ENCODE data around the gene VAV1. TPM values are rescaled to one million over a fixed set of nuclear protein-coding genes. Genes with fewer than 3 reads are reported as not detected.

VAV1 gene
- total and polyA plus RNA-seq, 10 of the 15 experiments (the other 5 are each of a cell fraction or from before 2014, with no cell fraction given) = 1.6 to 76.8 (median 40.7) TPM

GRCh38 chr19:6778386-6778785, 5.9 kb downstream of the VAV1 start (continued):
- no peak for TF ChIP-seq E4F1 (IDR thresholded peaks at IDR 0.05; ENCODE audit: borderline replicate concordance, partially characterized antibody)

GRCh38 chr19:6779206-6779605, 6.7 kb downstream of the VAV1 start:
- WGBS (ENCODE audit: insufficient coverage, insufficient replicate concordance, low lambda C conversion rate, missing lambda C conversion rate) = 98% methylated on average over 4 of the region's 4 CpGs
- H3K9ac ChIP-seq (ENCODE audit: control insufficient read depth, insufficient read depth, low read length) = no peak overlapping the region
- H3K4me1 ChIP-seq (ENCODE audit: control insufficient read depth, insufficient read depth, low read length) = peaks cover 24% of the 10 kb centered on the region
- no peak overlapping the region for H2AFZ ChIP-seq (ENCODE audit: control insufficient read depth, low read depth, low read length)
- no peaks in the 10 kb centered on the region; the same call in 2 of the 3 replicates for H3K9me3 ChIP-seq (replicated peaks; ENCODE audit: control insufficient read depth, insufficient read depth, low read length)
- no peak overlapping the region for H3K27ac ChIP-seq (ENCODE audit: control insufficient read depth, insufficient read depth)
- ATAC-seq (no peak), DNase-seq (ENCODE audit: low read depth, low spot score) (no peak), FAIRE-seq (no peak)
- ChIA-PET POLR2A (interaction anchor here (2.1 kb wide), 1 partner anchor 22 kb away, joined by 10 read pairs; no protein-coding TSS in a partner anchor), CTCF (interaction anchor here (1.4 to 1.8 kb wide), 4 partner anchors 10 to 84 kb away, joined by 3 to 7 read pairs (median 4); no protein-coding TSS in a partner anchor), SMC1A (ENCODE audit: uncharacterized antibody, unreplicated experiment) (interaction anchor here (0.6 to 2.6 kb wide), 4 partner anchors 11 to 24 kb away, joined by 3 to 18 read pairs (median 6); no protein-coding TSS in a partner anchor), RAD21 (ENCODE audit: unreplicated experiment) (interaction anchor here (1.5 kb wide), 1 partner anchor 21 kb away, joined by 11 read pairs; no protein-coding TSS in a partner anchor)
- H3K79me2 ChIP-seq (ENCODE audit: control insufficient read depth, insufficient read depth, low read length) = peaks cover 79% of the 10 kb centered on the region
- H3K36me3 ChIP-seq (ENCODE audit: control insufficient read depth in 2 of 2, insufficient read depth in 2 of 2, low read length in 1 of 2) = peaks cover 5 to 8% of the 10 kb centered on the region in 2 experiments
- in situ Hi-C loops (cut with MboI) = no loop called here
- no TSS peak for BruUV-seq (replicated peaks)
- no peak overlapping the region for H3K4me2 ChIP-seq (ENCODE audit: control insufficient read depth, insufficient read depth)
- no peaks in the 10 kb centered on the region; the same call in 1 of the 2 replicates for H4K20me1 ChIP-seq (ENCODE audit: control insufficient read depth, insufficient read depth)
- H3K4me3 ChIP-seq = peak overlapping the region; percentile 29; the same call in 1 of the 2 replicates
- intact Hi-C loops (cut with micrococcal nuclease; ENCODE audit: unreplicated experiment) = no loop called here
- H3K27me3 ChIP-seq (replicated peaks in 1 of 2; ENCODE audit: control insufficient read depth in 2 of 2, insufficient read depth in 2 of 2, low read length in 1 of 2) = no peaks in the 10 kb centered on the region
- no peak for TF ChIP-seq IRF3 (IDR thresholded peaks at IDR 0.05)
- no peak for TF ChIP-seq PBX3 (IDR thresholded peaks at IDR 0.05; ENCODE audit: insufficient replicate concordance, low read depth, low read length)
- no peak for TF ChIP-seq PRDM15 (CRISPR knock-in tag; IDR thresholded peaks at IDR 0.05)
- TF ChIP-seq ATF7 (IDR thresholded peaks at IDR 0.05; ENCODE audit: low read depth) = no peak
- no peak for TF ChIP-seq SMAD1 (IDR thresholded peaks at IDR 0.05; ENCODE audit: low read depth, partially characterized antibody)
- no peak for TF ChIP-seq MTA2 (IDR thresholded peaks at IDR 0.05; ENCODE audit: low read depth)
- no peak for TF ChIP-seq NFXL1 (IDR thresholded peaks at IDR 0.05; ENCODE audit: borderline replicate concordance)
- TF ChIP-seq GATAD2B (conservative IDR thresholded peaks at IDR 0.05; ENCODE audit: low read depth) = no peak
- no peak for TF ChIP-seq BRCA1 (IDR thresholded peaks at IDR 0.05; ENCODE audit: low read depth, low read length)

Measured in GM12878 (cell line).